HG02798 (cell line): ENCODE measurements around the gene EMD.

Experiments used
- ATAC-seq: cut with Tn5 transposase; IDR thresholded peaks from one replicate; pipeline ENCODE4 v1.9.1; 2021; ENCODE audit warnings: mild to moderate bottlenecking; ENCODE audit not compliant: unreplicated experiment, poor library complexity

The EMD gene

GRCh38 chrX:154354516-154354915 is 24.6 kb upstream of the EMD start:
- no peak for ATAC-seq

GRCh38 chrX:154355094-154355775 is 23.9 kb upstream of the EMD start:
- no peak for ATAC-seq

- no peak for ATAC-seq
Observed at GRCh38 chrX:154355776-154356140, 23.3 kb upstream of the EMD start.

GRCh38 chrX:154356596-154356995 is 22.5 kb upstream of the EMD start:
- no peak for ATAC-seq

GRCh38 chrX:154357205-154357604 is 21.9 kb upstream of the EMD start:
- no peak for ATAC-seq

- no peak for ATAC-seq
Observed at GRCh38 chrX:154358011-154358410, 21.1 kb upstream of the EMD start.

GRCh38 chrX:154358829-154359228 is 20.3 kb upstream of the EMD start:
- no peak for ATAC-seq

- no peak for ATAC-seq
Observed at GRCh38 chrX:154359362-154360154, 19.5 kb upstream of the EMD start.

- no peak for ATAC-seq
Observed at GRCh38 chrX:154360155-154360713, 18.9 kb upstream of the EMD start.

- no peak for ATAC-seq
Observed at GRCh38 chrX:154362085-154362742, 16.9 kb upstream of the EMD start.

GRCh38 chrX:154363706-154364439 is 15.2 kb upstream of the EMD start:
- ATAC-seq, result no peak

GRCh38 chrX:154365052-154365600 is 14.0 kb upstream of the EMD start:
- no peak for ATAC-seq

- no peak for ATAC-seq
Observed at GRCh38 chrX:154365997-154366665, 13.0 kb upstream of the EMD start.

- no peak for ATAC-seq
Observed at GRCh38 chrX:154366666-154367055, 12.4 kb upstream of the EMD start.

GRCh38 chrX:154367474-154368308 is 11.4 kb upstream of the EMD start:
- no peak for ATAC-seq

GRCh38 chrX:154368630-154369448 is 10.3 kb upstream of the EMD start:
- no peak for ATAC-seq

GRCh38 chrX:154369449-154370299 is 9.4 kb upstream of the EMD start:
- ATAC-seq, result no peak
